ENCODE data around the gene PEX12. TPM values are rescaled to one million over a fixed set of nuclear protein-coding genes. Genes with fewer than 3 reads are reported as not detected.

The PEX12 gene
- total and polyA plus RNA-seq, 2 of the 4 experiments (the other 2 are of a cell fraction), result 4.5 to 7.9 TPM

- Histone ChIP-seq H3K27ac (ENCODE audit: insufficient read depth, low read length) (peak overlapping the region; percentile 83), H3K36me3 (ENCODE audit: control insufficient read depth, insufficient read depth, low read length) (peaks cover 4% of the 10 kb centered on the region), H3K18ac (ENCODE audit: low read depth, low read length) (peak overlapping the region; percentile 56), H2AK5ac (ENCODE audit: low read depth, low read length) (peak overlapping the region; percentile 47; the same call in 1 of the 2 replicates), H2BK120ac (ENCODE audit: low read depth, low read length) (peak overlapping the region; percentile 23; the same call in 1 of the 2 replicates), H3K27me3 (ENCODE audit: control insufficient read depth, insufficient read depth, low read length) (no peaks in the 10 kb centered on the region), H3K4me2 (ENCODE audit: low read depth, low read length) (peak overlapping the region; percentile 99), H3K9ac (ENCODE audit: low read depth, low read length) (peak overlapping the region; percentile 88), H3K4me3 (ENCODE audit: insufficient read depth, low read depth, low read length) (peak overlapping the region; percentile 79), H3K4ac (ENCODE audit: low read depth, low read length) (peak overlapping the region; percentile 84), H4K20me1 (ENCODE audit: insufficient read depth, low read length) (no peaks in the 10 kb centered on the region), H4K91ac (ENCODE audit: insufficient read depth, low read depth, low read length) (peak overlapping the region; percentile 70), H2BK15ac (ENCODE audit: low read depth, low read length) (no peak overlapping the region), H3K9me1 (ENCODE audit: insufficient read depth, low read length) (peaks cover 8% of the 10 kb centered on the region; the same call in 1 of the 2 replicates), H4K5ac (ENCODE audit: low read depth, low read length) (peak overlapping the region; percentile 88), H2AFZ (replicated peaks; ENCODE audit: low read length, poor library complexity) (peak overlapping the region; percentile 98), H3K14ac (replicated peaks; ENCODE audit: low read depth, low read length) (peak overlapping the region; percentile 84), H3K9me3 (ENCODE audit: control insufficient read depth, insufficient read depth, low read length) (no peaks in the 10 kb centered on the region), H3K23ac (ENCODE audit: low read depth, low read length) (peak overlapping the region; percentile 91), H2AK9ac (replicated peaks; ENCODE audit: low read depth, low read length, poor library complexity) (peak overlapping the region; percentile 71), H3K56ac (ENCODE audit: extremely low read depth, insufficient read depth, low read length) (peak overlapping the region; percentile 65), H2BK20ac (ENCODE audit: low read depth, low read length) (no peak overlapping the region), H3K79me1 (ENCODE audit: low read depth in 1 of 2, low read length in 2 of 2) (peaks cover 19 to 28% of the 10 kb centered on the region in 2 experiments; a peak in 3 of 4 replicates), H2BK5ac (ENCODE audit: low read depth, low read length, poor library complexity, severe bottlenecking) (peak overlapping the region; percentile 75), H4K8ac (ENCODE audit: low read depth in 2 of 2, low read length in 2 of 2) (peak overlapping the region; percentile 94 to 95), H3K4me1 (ENCODE audit: control insufficient read depth, insufficient read depth, low read length) (peaks cover 2% of the 10 kb centered on the region)
- ChIA-PET CTCF (interaction anchor here (1.4 kb wide), 1 partner anchor 10 kb away, joined by 6 read pairs; no protein-coding TSS in a partner anchor), POLR2A (ENCODE audit: unreplicated experiment) (interaction anchor here (1.0 to 1.3 kb wide), 3 partner anchors 8 to 11 kb away, joined by 3 to 6 read pairs (median 5); partner anchors contain the start of gene AP2B1)
- ATAC-seq (ENCODE audit: low read depth), result no peak
- BruUV-seq (replicated peaks), result TSS peak; percentile 76
- in situ Hi-C loops (cut with MboI; ENCODE audit: low sequenced_read_pairs), result loop anchor here (25.0 kb wide), 1 partner anchor 592 kb away; the partner anchor contains the start of gene LIG3
- no peak for DNase-seq
- dilution Hi-C loops (cut with HindIII; ENCODE audit: low sequenced_read_pairs, unreplicated experiment), result no loop called here
- intact Hi-C loops (cut with micrococcal nuclease), result loop anchor here (1.0 kb wide), 1 partner anchor 11 kb away; no protein-coding TSS in a partner anchor
- WGBS, 2 experiments (ENCODE audit: extremely low coverage in 2 of 2, insufficient read length in 1 of 2), result 0% methylated on average over 1 of the region's 11 CpGs; no CpG with 5 or more reads in 1 of the 2 experiments
- TF ChIP-seq POLR2A (IDR thresholded peaks at IDR 0.05; ENCODE audit: low read depth, low read length), result no peak
- no peak for TF ChIP-seq CHD1 (IDR thresholded peaks at IDR 0.05; ENCODE audit: low read depth, low read length)
Observed at GRCh38 chr17:35578929-35579432, 610 bp upstream of the PEX12 start.

Data from IMR-90 (cell line).